A549 (cell line): Measurements from ENCODE around the gene SLC25A52.

ENCODE experiments used
- CEBPB ChIP-seq, 2 experiments: fragments of >200 bp in 1 of 2; sonication (Bioruptor Twin) in 1 of 2; formaldehyde crosslinking in 1 of 2; IDR thresholded peaks; 2 replicates each; pipeline ENCODE4 v1.6.1; 2012 to 2016
- CTCF ChIP-seq: fragments of >200 bp; sonication (Bioruptor Twin); formaldehyde crosslinking; IDR thresholded peaks from 3 replicates; pipeline ENCODE4 v1.5.1; 2016
- EP300 ChIP-seq, 2 experiments: fragments of >200 bp; sonication (Bioruptor Twin); formaldehyde crosslinking; IDR thresholded peaks; 2 replicates in 1 of 2; 3 replicates in 1 of 2; pipeline ENCODE4 v1.6.1; 2016 to 2017
- KDM1A ChIP-seq: fragments of 200-600 bp; sonication (generic); IDR thresholded peaks from 2 replicates; pipeline ENCODE4 v1.6.1; 2016; ENCODE audit warnings: low read depth, mild to moderate bottlenecking
- REST ChIP-seq: fragments of 200-600 bp; sonication (generic); IDR thresholded peaks from 2 replicates; pipeline ENCODE4 v1.6.1; 2016; ENCODE audit warnings: antibody characterized with exemption, mild to moderate bottlenecking, moderate library complexity
- SMC3 ChIP-seq: fragments of >200 bp; sonication (Bioruptor Twin); formaldehyde crosslinking; IDR thresholded peaks from 3 replicates; pipeline ENCODE4 v1.6.1; 2018; ENCODE audit warnings: inconsistent platforms

GRCh38 chr18:31792580-31792911 is 31.9 kb upstream of the SLC25A52 start:
- TF ChIP-seq REST: no peak
- no peak for TF ChIP-seq SMC3
- TF ChIP-seq CTCF: no peak
- no peak for TF ChIP-seq KDM1A
- no peak for TF ChIP-seq EP300 (IDR thresholded peaks at IDR 0.05)
- TF ChIP-seq CEBPB (IDR thresholded peaks at IDR 0.05): no peak
